HL-60 (cell line): ENCODE measurements around the gene MEG3.

Experiments
- POLR2AphosphoS5 ChIP-seq: IDR thresholded peaks from 2 replicates; pipeline ENCODE4 v1.6.1; 2012; ENCODE audit warnings: low read depth
- TF ChIP-seq, protein P1 (sequence below): IDR thresholded peaks from one replicate; pipeline ENCODE4 v1.5.1; 2011; ENCODE audit warnings: low read length, control low read depth, inconsistent platforms; ENCODE audit not compliant: insufficient read depth

DNA sequence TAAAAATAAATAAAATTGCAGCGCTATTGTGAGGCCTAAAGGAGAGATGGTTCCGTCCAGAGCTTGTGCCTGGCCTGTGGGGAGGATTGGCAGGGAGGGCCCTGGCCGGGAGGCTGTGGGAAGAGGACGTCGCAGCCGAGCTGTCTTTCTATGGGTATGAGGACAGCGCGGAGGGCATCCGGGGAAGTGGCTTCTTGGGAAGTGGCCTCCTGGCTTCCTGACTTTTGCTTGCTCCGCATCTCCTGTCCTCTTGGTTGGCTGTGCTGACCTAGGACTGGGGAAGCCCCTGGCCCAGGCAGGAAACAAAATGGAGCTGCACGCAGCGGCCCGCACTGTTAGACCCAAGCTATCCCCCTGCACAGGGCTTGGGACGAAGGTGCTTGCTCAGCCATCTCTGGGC lies 22.2 kb upstream of the MEG3 start:
- TF ChIP-seq, protein P1, sequence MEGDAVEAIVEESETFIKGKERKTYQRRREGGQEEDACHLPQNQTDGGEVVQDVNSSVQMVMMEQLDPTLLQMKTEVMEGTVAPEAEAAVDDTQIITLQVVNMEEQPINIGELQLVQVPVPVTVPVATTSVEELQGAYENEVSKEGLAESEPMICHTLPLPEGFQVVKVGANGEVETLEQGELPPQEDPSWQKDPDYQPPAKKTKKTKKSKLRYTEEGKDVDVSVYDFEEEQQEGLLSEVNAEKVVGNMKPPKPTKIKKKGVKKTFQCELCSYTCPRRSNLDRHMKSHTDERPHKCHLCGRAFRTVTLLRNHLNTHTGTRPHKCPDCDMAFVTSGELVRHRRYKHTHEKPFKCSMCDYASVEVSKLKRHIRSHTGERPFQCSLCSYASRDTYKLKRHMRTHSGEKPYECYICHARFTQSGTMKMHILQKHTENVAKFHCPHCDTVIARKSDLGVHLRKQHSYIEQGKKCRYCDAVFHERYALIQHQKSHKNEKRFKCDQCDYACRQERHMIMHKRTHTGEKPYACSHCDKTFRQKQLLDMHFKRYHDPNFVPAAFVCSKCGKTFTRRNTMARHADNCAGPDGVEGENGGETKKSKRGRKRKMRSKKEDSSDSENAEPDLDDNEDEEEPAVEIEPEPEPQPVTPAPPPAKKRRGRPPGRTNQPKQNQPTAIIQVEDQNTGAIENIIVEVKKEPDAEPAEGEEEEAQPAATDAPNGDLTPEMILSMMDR, result no peak
- TF ChIP-seq POLR2AphosphoS5, result no peak
